Fibroblast of lung (primary cell): ENCODE measurements around the gene FGF5. TPM values are rescaled to one million over a fixed set of nuclear protein-coding genes. Genes with fewer than 3 reads are reported as not detected.
A peak's percentile ranks its signal among the peaks of the same experiment; 100 is the strongest.

ENCODE experiments used
- DNase-seq, 2 donors: peaks; one replicate each; pipeline versions ENCODE4 v3.0.0 to v3.0.0-alpha.2; 2010; ENCODE audit warnings: low read depth in 2 of 2
- H2AFZ ChIP-seq: 2 replicates; pipeline ENCODE4 v1.5.1; 2012; ENCODE audit warnings: low read length, control low read depth, inconsistent platforms
- H3K27ac ChIP-seq: 2 replicates; pipeline ENCODE4 v1.5.1; 2011; ENCODE audit warnings: low read length, control low read depth; ENCODE audit not compliant: insufficient read depth
- H3K27me3 ChIP-seq: 2 replicates; pipeline ENCODE4 v1.5.1; 2011; ENCODE audit warnings: mild to moderate bottlenecking, low read length; ENCODE audit not compliant: control insufficient read depth, insufficient read depth
- H3K36me3 ChIP-seq: 2 replicates; pipeline ENCODE4 v1.5.1; 2011; ENCODE audit warnings: low read length; ENCODE audit not compliant: control insufficient read depth, insufficient read depth
- H3K4me1 ChIP-seq: 2 replicates; pipeline ENCODE4 v1.5.1; 2011; ENCODE audit warnings: low read length; ENCODE audit not compliant: control insufficient read depth, insufficient read depth; ENCODE audit errors: extremely low read depth
- H3K4me2 ChIP-seq: 2 replicates; pipeline ENCODE4 v1.5.1; 2011; ENCODE audit warnings: low read length, control low read depth; ENCODE audit not compliant: insufficient read depth; ENCODE audit errors: extremely low read depth
- H3K4me3 ChIP-seq, 4 experiments: fragments of 200-600 bp in 1 of 4; sonication (generic) in 1 of 4; replicated peaks in 1 of 4; 2 replicates each; pipeline ENCODE4 v1.5.1; 2011 to 2016; ENCODE audit warnings: low read length in 4 of 4, low read depth in 3 of 4, mild to moderate bottlenecking in 3 of 4, control low read depth in 2 of 4, inconsistent platforms in 1 of 4, mixed read lengths in 1 of 4; ENCODE audit not compliant: insufficient read depth in 1 of 4; ENCODE audit errors: control extremely low read depth in 1 of 4
- H3K79me2 ChIP-seq: 2 replicates; pipeline ENCODE4 v1.5.1; 2012; ENCODE audit warnings: mild to moderate bottlenecking, low read length, inconsistent platforms; ENCODE audit not compliant: control insufficient read depth, insufficient read depth
- H3K9ac ChIP-seq: 2 replicates; pipeline ENCODE4 v1.5.1; 2011; ENCODE audit warnings: mild to moderate bottlenecking, low read length, control low read depth; ENCODE audit not compliant: insufficient read depth
- H3K9me3 ChIP-seq: 2 replicates; pipeline ENCODE4 v1.5.1; 2012; ENCODE audit warnings: low read depth, low read length; ENCODE audit not compliant: control insufficient read depth, insufficient read depth
- H4K20me1 ChIP-seq: 2 replicates; pipeline ENCODE4 v1.5.1; 2011; ENCODE audit warnings: low read length; ENCODE audit not compliant: control insufficient read depth, insufficient read depth; ENCODE audit errors: extremely low read depth
- EZH2 ChIP-seq: IDR thresholded peaks from 2 replicates; pipeline ENCODE4 v1.5.1; 2012; ENCODE audit warnings: low read length, control low read depth, mild to moderate bottlenecking; ENCODE audit errors: missing control alignments
- polyA plus RNA-seq, 2 donors: library from polyadenylated mRNA; depleted of rRNA in 1 of 2; stranded (reverse) in 1 of 2; unstranded in 1 of 2; fragments of >200 nt; gene quantifications; 2 replicates each; pipeline ENCODE4 v1.2.1, GENCODE V29; 2011 to 2012; ENCODE audit warnings: missing spikeins in 1 of 2
- total RNA-seq: library from RNA; depleted of rRNA; stranded (reverse); fragments of >200 nt; gene quantifications from 2 replicates; pipeline ENCODE4 v1.2.1, GENCODE V29; 2014
- TF ChIP-seq, protein P1 (sequence below), 2 donors: IDR thresholded peaks in 1 of 2; conservative IDR thresholded peaks in 1 of 2; 1 replicate in 1 of 2; 2 replicates in 1 of 2; pipeline ENCODE4 v1.5.1; 2011 to 2012; ENCODE audit warnings: low read length in 2 of 2, control low read depth in 1 of 2, inconsistent platforms in 1 of 2, low read depth in 1 of 2, mild to moderate bottlenecking in 1 of 2

FGF5 gene
- total and polyA plus RNA-seq, 2 donors (not counting 1 experiment from before 2014, with no cell fraction given): 25.8 to 56.4 TPM

- no peak overlapping the region for H3K4me3 ChIP-seq
- TF ChIP-seq, protein P1, sequence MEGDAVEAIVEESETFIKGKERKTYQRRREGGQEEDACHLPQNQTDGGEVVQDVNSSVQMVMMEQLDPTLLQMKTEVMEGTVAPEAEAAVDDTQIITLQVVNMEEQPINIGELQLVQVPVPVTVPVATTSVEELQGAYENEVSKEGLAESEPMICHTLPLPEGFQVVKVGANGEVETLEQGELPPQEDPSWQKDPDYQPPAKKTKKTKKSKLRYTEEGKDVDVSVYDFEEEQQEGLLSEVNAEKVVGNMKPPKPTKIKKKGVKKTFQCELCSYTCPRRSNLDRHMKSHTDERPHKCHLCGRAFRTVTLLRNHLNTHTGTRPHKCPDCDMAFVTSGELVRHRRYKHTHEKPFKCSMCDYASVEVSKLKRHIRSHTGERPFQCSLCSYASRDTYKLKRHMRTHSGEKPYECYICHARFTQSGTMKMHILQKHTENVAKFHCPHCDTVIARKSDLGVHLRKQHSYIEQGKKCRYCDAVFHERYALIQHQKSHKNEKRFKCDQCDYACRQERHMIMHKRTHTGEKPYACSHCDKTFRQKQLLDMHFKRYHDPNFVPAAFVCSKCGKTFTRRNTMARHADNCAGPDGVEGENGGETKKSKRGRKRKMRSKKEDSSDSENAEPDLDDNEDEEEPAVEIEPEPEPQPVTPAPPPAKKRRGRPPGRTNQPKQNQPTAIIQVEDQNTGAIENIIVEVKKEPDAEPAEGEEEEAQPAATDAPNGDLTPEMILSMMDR (conservative IDR thresholded peaks at IDR 0.05 in 1 of 2, IDR thresholded peaks at IDR 0.05 in 1 of 2; ENCODE audit: low read depth in 1 of 2, low read length in 2 of 2): no peak
- TF ChIP-seq EZH2: no peak
- H2AFZ ChIP-seq: no peak overlapping the region
- no peak for DNase-seq
- no peak overlapping the region for H3K27ac ChIP-seq
- H3K9me3 ChIP-seq: no peaks in the 10 kb centered on the region
- H3K9ac ChIP-seq: no peak overlapping the region
- H3K4me2 ChIP-seq: no peak overlapping the region
- H3K4me1 ChIP-seq: peaks cover 9% of the 10 kb centered on the region
- H3K27me3 ChIP-seq: no peaks in the 10 kb centered on the region
- peaks cover 24% of the 10 kb centered on the region for H3K79me2 ChIP-seq
- H3K36me3 ChIP-seq: no peaks in the 10 kb centered on the region
- no peaks in the 10 kb centered on the region for H4K20me1 ChIP-seq
Measured at GRCh38 chr4:80261989-80262600, 4.4 kb upstream of the FGF5 start.

DNA sequence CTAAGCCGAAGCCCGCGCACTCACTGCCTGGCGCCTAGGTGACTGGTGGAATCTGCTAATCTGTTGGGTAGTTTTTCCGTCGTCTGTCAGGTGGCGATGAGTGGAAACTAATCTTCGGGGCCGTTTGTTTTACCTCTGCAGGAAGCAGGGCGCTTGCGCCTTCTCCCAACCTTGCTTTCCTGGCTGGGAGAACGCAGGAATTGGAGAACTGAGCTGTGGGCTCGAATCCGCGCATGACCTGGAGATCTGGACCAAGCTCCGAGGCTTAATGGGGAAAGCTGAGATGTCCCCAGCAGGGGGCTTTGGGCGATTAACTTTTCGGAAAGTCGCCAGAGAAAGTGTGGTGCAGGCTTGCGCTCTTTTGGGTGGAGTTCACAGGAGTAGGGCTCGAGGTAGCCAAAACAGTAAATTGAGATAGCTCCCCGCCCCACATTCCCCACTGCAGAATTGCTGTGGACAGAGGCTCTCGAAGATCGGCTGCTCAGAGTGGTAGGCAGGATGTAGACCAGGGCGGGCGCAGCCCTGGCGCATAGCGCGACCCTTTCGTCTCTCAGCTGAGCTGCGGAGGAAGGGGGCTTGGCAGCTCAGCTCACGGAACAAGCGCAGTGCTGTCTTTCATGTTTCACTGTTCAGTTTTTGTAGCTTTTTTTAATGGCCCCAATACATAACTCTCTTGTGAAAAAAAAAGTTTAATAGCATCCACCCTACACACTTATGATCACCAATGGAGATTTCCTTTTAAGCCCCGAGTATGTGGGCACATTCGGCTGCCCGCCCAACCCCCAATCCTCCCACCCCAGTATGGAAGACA, 2.7 kb upstream of the FGF5 start:
- Histone ChIP-seq H3K9ac (no peak overlapping the region), H3K36me3 (peaks cover 3% of the 10 kb centered on the region), H4K20me1 (no peaks in the 10 kb centered on the region), H3K4me2 (peak overlapping the region; percentile 100), H2AFZ (peak overlapping the region; percentile 0), H3K4me3 (peak overlapping the region in 2 of 4 experiments; percentile 33 to 96), H3K4me1 (peaks cover 7% of the 10 kb centered on the region), H3K79me2 (peaks cover 41% of the 10 kb centered on the region), H3K9me3 (no peaks in the 10 kb centered on the region), H3K27ac (no peak overlapping the region), H3K27me3 (no peaks in the 10 kb centered on the region)
- no peak for TF ChIP-seq EZH2
- TF ChIP-seq, protein P1 (conservative IDR thresholded peaks at IDR 0.05 in 1 of 2, IDR thresholded peaks at IDR 0.05 in 1 of 2; ENCODE audit: low read depth in 1 of 2, low read length in 2 of 2): peak in 1 of 2 donors; percentile 18
- no peak for DNase-seq

DNA sequence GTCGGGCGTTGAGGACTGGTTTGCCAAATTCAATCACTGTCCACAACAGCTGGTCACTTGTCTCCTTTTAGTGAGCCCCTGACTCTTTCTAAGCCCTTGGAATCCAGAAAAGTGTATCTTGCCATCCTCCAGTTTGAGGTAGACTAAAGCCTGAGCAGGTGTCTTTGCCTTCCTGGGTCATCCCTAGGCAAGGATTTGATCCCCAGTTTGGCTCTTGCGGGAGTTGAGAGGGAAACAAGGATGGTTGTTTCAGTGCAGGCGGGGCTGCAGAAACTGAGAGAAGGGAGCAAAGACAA, 2.2 kb upstream of the FGF5 start:
- no peaks in the 10 kb centered on the region for H3K9me3 ChIP-seq
- no peak overlapping the region for H2AFZ ChIP-seq
- no peak for DNase-seq
- H3K4me1 ChIP-seq: peaks cover 7% of the 10 kb centered on the region
- H3K27ac ChIP-seq: peak overlapping the region; percentile 98
- H3K79me2 ChIP-seq: peaks cover 46% of the 10 kb centered on the region
- no peaks in the 10 kb centered on the region for H4K20me1 ChIP-seq
- H3K4me3 ChIP-seq: peak overlapping the region in 2 of 4 experiments; percentile 33 to 96
- H3K36me3 ChIP-seq: peaks cover 6% of the 10 kb centered on the region
- TF ChIP-seq, protein P1 (conservative IDR thresholded peaks at IDR 0.05 in 1 of 2, IDR thresholded peaks at IDR 0.05 in 1 of 2; ENCODE audit: low read depth in 1 of 2, low read length in 2 of 2): no peak
- TF ChIP-seq EZH2: no peak
- H3K4me2 ChIP-seq: peak overlapping the region; percentile 100
- H3K9ac ChIP-seq: no peak overlapping the region
- no peaks in the 10 kb centered on the region for H3K27me3 ChIP-seq
